ENCODE measurements around the gene ATP6V1E1. TPM values are rescaled to one million over a fixed set of nuclear protein-coding genes. Genes with fewer than 3 reads are reported as not detected.

The ATP6V1E1 gene
- total RNA-seq, 1 donor = 147 TPM

- H3K27ac ChIP-seq (ENCODE audit: low read depth, low read length) = no peak overlapping the region
- no peak overlapping the region for H3K4me3 ChIP-seq (ENCODE audit: insufficient read depth, low read length)
- H3K4me1 ChIP-seq (ENCODE audit: insufficient read depth, low read length) = no peaks in the 10 kb centered on the region
- H3K36me3 ChIP-seq (ENCODE audit: insufficient read depth, low read length) = peaks cover 32% of the 10 kb centered on the region
- no peaks in the 10 kb centered on the region for H3K27me3 ChIP-seq (ENCODE audit: insufficient read depth, low read length)
- no peak overlapping the region for H3K4me2 ChIP-seq (ENCODE audit: insufficient read depth, low read length)
- peaks cover 76% of the 10 kb centered on the region for H3K79me2 ChIP-seq (ENCODE audit: insufficient read depth, low read length)
- DNase-seq (ENCODE audit: insufficient read length, low spot score, missing footprints) = no peak
- H3K9me3 ChIP-seq (ENCODE audit: low read depth, low read length) = no peaks in the 10 kb centered on the region
- no peak for TF ChIP-seq CTCF (IDR thresholded peaks at IDR 0.05; ENCODE audit: extremely low read depth, low read depth, low read length)
- H2AFZ ChIP-seq (ENCODE audit: low read length) = no peak overlapping the region
- peaks cover 14% of the 10 kb centered on the region for H4K20me1 ChIP-seq (ENCODE audit: insufficient read depth, low read length)
These were observed 22.1 kb downstream of the ATP6V1E1 start for GRCh38 chr22:17606496-17606895.

GRCh38 chr22:17603668-17604067 lies 24.9 kb downstream of the ATP6V1E1 start:
- H3K36me3 ChIP-seq (ENCODE audit: insufficient read depth, low read length) = peaks cover 37% of the 10 kb centered on the region
- H4K20me1 ChIP-seq (ENCODE audit: insufficient read depth, low read length) = peaks cover 14% of the 10 kb centered on the region
- H3K79me2 ChIP-seq (ENCODE audit: insufficient read depth, low read length) = peaks cover 60% of the 10 kb centered on the region
- H2AFZ ChIP-seq (ENCODE audit: low read length) = no peak overlapping the region
- H3K27ac ChIP-seq (ENCODE audit: low read depth, low read length) = no peak overlapping the region
- no peak overlapping the region for H3K4me3 ChIP-seq (ENCODE audit: insufficient read depth, low read length)
- no peak for TF ChIP-seq CTCF (IDR thresholded peaks at IDR 0.05; ENCODE audit: extremely low read depth, low read depth, low read length)
- H3K4me2 ChIP-seq (ENCODE audit: insufficient read depth, low read length) = no peak overlapping the region
- DNase-seq (ENCODE audit: insufficient read length, low spot score, missing footprints) = no peak
- H3K27me3 ChIP-seq (ENCODE audit: insufficient read depth, low read length) = no peaks in the 10 kb centered on the region
- no peaks in the 10 kb centered on the region for H3K4me1 ChIP-seq (ENCODE audit: insufficient read depth, low read length)
- no peaks in the 10 kb centered on the region for H3K9me3 ChIP-seq (ENCODE audit: low read depth, low read length)

GRCh38 chr22:17601031-17601430 lies 27.5 kb downstream of the ATP6V1E1 start:
- Histone ChIP-seq H3K4me2 (ENCODE audit: insufficient read depth, low read length) (no peak overlapping the region), H3K9me3 (ENCODE audit: low read depth, low read length) (no peaks in the 10 kb centered on the region), H3K27ac (ENCODE audit: low read depth, low read length) (no peak overlapping the region), H3K4me1 (ENCODE audit: insufficient read depth, low read length) (no peaks in the 10 kb centered on the region), H2AFZ (ENCODE audit: low read length) (no peak overlapping the region), H3K4me3 (ENCODE audit: insufficient read depth, low read length) (no peak overlapping the region), H3K36me3 (ENCODE audit: insufficient read depth, low read length) (peaks cover 42% of the 10 kb centered on the region), H3K79me2 (ENCODE audit: insufficient read depth, low read length) (peaks cover 38% of the 10 kb centered on the region), H4K20me1 (ENCODE audit: insufficient read depth, low read length) (peaks cover 6% of the 10 kb centered on the region), H3K27me3 (ENCODE audit: insufficient read depth, low read length) (no peaks in the 10 kb centered on the region)
- TF ChIP-seq CTCF (IDR thresholded peaks at IDR 0.05; ENCODE audit: extremely low read depth, low read depth, low read length) = no peak
- DNase-seq (ENCODE audit: insufficient read length, low spot score, missing footprints) = no peak

GRCh38 chr22:17598318-17598717 lies 30.2 kb downstream of the ATP6V1E1 start:
- Histone ChIP-seq H3K27ac (ENCODE audit: low read depth, low read length) (no peak overlapping the region), H3K4me2 (ENCODE audit: insufficient read depth, low read length) (no peak overlapping the region), H2AFZ (ENCODE audit: low read length) (no peak overlapping the region), H3K9me3 (ENCODE audit: low read depth, low read length) (no peaks in the 10 kb centered on the region), H3K4me1 (ENCODE audit: insufficient read depth, low read length) (no peaks in the 10 kb centered on the region), H3K27me3 (ENCODE audit: insufficient read depth, low read length) (no peaks in the 10 kb centered on the region), H3K79me2 (ENCODE audit: insufficient read depth, low read length) (peaks cover 14% of the 10 kb centered on the region), H3K4me3 (ENCODE audit: insufficient read depth, low read length) (no peak overlapping the region), H3K36me3 (ENCODE audit: insufficient read depth, low read length) (peaks cover 63% of the 10 kb centered on the region), H4K20me1 (ENCODE audit: insufficient read depth, low read length) (peaks cover 2% of the 10 kb centered on the region)
- DNase-seq (ENCODE audit: insufficient read length, low spot score, missing footprints) = no peak
- no peak for TF ChIP-seq CTCF (IDR thresholded peaks at IDR 0.05; ENCODE audit: extremely low read depth, low read depth, low read length)
